ENCODE data around the gene PARG.

DNA sequence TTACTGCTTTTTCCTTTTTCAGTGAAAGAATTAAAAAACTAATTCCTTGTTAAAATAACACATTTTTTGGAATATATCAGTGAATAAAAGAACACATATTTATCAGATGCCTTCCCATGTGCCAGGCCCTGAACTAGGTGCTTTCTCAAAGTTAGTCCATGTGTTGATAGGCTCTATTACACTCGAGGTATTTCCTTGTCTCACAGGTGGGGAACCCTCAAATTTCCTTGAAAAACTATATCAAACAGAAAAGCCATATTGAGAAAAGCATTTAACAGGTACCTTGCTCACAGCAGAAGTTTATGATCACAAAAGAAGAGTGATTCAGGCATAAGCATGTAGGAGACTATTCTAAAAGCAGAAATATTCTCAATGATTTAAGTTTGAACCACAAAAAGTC lies 104.1 kb downstream of the PARG start:
- TF ChIP-seq, protein P1, sequence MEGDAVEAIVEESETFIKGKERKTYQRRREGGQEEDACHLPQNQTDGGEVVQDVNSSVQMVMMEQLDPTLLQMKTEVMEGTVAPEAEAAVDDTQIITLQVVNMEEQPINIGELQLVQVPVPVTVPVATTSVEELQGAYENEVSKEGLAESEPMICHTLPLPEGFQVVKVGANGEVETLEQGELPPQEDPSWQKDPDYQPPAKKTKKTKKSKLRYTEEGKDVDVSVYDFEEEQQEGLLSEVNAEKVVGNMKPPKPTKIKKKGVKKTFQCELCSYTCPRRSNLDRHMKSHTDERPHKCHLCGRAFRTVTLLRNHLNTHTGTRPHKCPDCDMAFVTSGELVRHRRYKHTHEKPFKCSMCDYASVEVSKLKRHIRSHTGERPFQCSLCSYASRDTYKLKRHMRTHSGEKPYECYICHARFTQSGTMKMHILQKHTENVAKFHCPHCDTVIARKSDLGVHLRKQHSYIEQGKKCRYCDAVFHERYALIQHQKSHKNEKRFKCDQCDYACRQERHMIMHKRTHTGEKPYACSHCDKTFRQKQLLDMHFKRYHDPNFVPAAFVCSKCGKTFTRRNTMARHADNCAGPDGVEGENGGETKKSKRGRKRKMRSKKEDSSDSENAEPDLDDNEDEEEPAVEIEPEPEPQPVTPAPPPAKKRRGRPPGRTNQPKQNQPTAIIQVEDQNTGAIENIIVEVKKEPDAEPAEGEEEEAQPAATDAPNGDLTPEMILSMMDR (conservative IDR thresholded peaks at IDR 0.05), result no peak
- TF ChIP-seq ZFX (IDR thresholded peaks at IDR 0.05), result no peak
